ENCODE measurements around the gene SPDYE16.
"Not testable (repeated sequence)": the region's sequence is repeated elsewhere in the genome, so short reads cannot be mapped to it uniquely, and the experiment has no call there.

DNA sequence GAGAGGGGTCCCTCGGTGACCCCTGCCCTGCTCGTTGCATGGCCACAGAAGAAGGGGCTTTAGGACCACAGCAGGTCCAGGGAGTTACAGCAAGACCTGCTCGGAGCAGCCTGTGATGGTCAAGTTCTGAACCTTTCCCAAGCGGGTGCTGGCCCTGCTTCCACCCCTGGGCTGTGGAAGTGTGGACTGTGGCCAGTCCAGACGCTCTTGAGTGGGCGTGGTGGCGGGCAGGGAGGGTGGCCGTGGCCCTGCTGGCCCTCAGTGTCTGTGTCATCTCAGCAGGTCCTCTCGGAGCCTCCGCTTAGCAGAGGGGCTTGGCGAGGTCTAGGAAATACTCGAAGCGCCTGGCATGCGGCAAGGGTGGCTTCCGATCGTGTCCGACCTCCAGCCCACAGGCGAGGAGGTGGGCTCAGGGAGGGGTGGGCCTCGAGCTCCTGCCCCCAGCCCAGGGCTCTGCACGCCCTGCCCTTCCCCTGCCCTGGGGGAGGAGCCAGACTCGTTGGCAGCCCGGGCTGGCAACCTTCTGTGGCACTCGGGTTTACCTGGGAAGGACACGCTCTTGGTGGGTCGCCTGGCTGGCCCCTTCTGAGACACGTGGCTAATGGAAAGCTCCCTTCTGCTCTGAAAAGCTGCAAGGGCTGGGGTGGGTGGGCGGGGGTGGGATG lies 45.0 kb downstream of the SPDYE16 start:
- TF ChIP-seq, protein P1, sequence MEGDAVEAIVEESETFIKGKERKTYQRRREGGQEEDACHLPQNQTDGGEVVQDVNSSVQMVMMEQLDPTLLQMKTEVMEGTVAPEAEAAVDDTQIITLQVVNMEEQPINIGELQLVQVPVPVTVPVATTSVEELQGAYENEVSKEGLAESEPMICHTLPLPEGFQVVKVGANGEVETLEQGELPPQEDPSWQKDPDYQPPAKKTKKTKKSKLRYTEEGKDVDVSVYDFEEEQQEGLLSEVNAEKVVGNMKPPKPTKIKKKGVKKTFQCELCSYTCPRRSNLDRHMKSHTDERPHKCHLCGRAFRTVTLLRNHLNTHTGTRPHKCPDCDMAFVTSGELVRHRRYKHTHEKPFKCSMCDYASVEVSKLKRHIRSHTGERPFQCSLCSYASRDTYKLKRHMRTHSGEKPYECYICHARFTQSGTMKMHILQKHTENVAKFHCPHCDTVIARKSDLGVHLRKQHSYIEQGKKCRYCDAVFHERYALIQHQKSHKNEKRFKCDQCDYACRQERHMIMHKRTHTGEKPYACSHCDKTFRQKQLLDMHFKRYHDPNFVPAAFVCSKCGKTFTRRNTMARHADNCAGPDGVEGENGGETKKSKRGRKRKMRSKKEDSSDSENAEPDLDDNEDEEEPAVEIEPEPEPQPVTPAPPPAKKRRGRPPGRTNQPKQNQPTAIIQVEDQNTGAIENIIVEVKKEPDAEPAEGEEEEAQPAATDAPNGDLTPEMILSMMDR (IDR thresholded peaks at IDR 0.05), result not testable (repeated sequence)
- not testable (repeated sequence) for TF ChIP-seq POLR2A, POLR2AphosphoS5 (IDR thresholded peaks at IDR 0.05)
